ENCODE results near the gene HOXA1.
A peak's percentile ranks its signal among the peaks of the same experiment; 100 is the strongest.

Gene HOXA1

GRCh38 chr7:27073076-27073475 is 22.7 kb downstream of the HOXA1 start:
- Mint-ChIP-seq H3K4me1 (peaks cover 12% of the 10 kb centered on the region), H3K36me3 (ENCODE audit: low read depth) (no peaks in the 10 kb centered on the region), H3K27me3 (ENCODE audit: low read depth) (no peaks in the 10 kb centered on the region), H3K27ac (no peak overlapping the region), H3K9me3 (peaks cover 6% of the 10 kb centered on the region), H3K4me3 (no peak overlapping the region)
- no peak for TF ChIP-seq CTCF (IDR thresholded peaks at IDR 0.05; ENCODE audit: unreplicated experiment in 3 of 3)

- Mint-ChIP-seq H3K4me1 (peaks cover 12% of the 10 kb centered on the region), H3K36me3 (ENCODE audit: low read depth) (no peaks in the 10 kb centered on the region), H3K27me3 (ENCODE audit: low read depth) (no peaks in the 10 kb centered on the region), H3K9me3 (peaks cover 6% of the 10 kb centered on the region), H3K27ac (no peak overlapping the region), H3K4me3 (no peak overlapping the region)
- TF ChIP-seq CTCF (IDR thresholded peaks at IDR 0.05; ENCODE audit: unreplicated experiment in 3 of 3) = no peak
Observed at GRCh38 chr7:27071622-27072390, 24.0 kb downstream of the HOXA1 start.

- H3K9me3 Mint-ChIP-seq = no peaks in the 10 kb centered on the region
- no peaks in the 10 kb centered on the region for H3K36me3 Mint-ChIP-seq (ENCODE audit: low read depth)
- no peaks in the 10 kb centered on the region for H3K27me3 Mint-ChIP-seq (ENCODE audit: low read depth)
- TF ChIP-seq CTCF (IDR thresholded peaks at IDR 0.05; ENCODE audit: unreplicated experiment in 3 of 3) = no peak
- H3K4me1 Mint-ChIP-seq = peaks cover 19% of the 10 kb centered on the region
- no peak overlapping the region for H3K4me3 Mint-ChIP-seq
- H3K27ac Mint-ChIP-seq = no peak overlapping the region
Observed at GRCh38 chr7:27068259-27068658, 27.5 kb downstream of the HOXA1 start.

GRCh38 chr7:27066148-27066547 is 29.7 kb downstream of the HOXA1 start:
- no peaks in the 10 kb centered on the region for H3K9me3 Mint-ChIP-seq
- H3K27ac Mint-ChIP-seq = peak overlapping the region in 1 of 3 experiments; percentile 64
- no peak overlapping the region for H3K4me3 Mint-ChIP-seq
- peaks cover 11% of the 10 kb centered on the region for H3K4me1 Mint-ChIP-seq
- no peaks in the 10 kb centered on the region for H3K36me3 Mint-ChIP-seq (ENCODE audit: low read depth)
- H3K27me3 Mint-ChIP-seq (ENCODE audit: low read depth) = no peaks in the 10 kb centered on the region
- TF ChIP-seq CTCF (IDR thresholded peaks at IDR 0.05; ENCODE audit: unreplicated experiment in 3 of 3) = no peak

GRCh38 chr7:27065709-27066108 is 30.1 kb downstream of the HOXA1 start:
- Mint-ChIP-seq H3K9me3 (no peaks in the 10 kb centered on the region), H3K4me1 (peaks cover 11% of the 10 kb centered on the region), H3K36me3 (ENCODE audit: low read depth) (no peaks in the 10 kb centered on the region), H3K27ac (peak overlapping the region in 1 of 3 experiments; percentile 64), H3K4me3 (no peak overlapping the region), H3K27me3 (ENCODE audit: low read depth) (no peaks in the 10 kb centered on the region)
- no peak for TF ChIP-seq CTCF (IDR thresholded peaks at IDR 0.05; ENCODE audit: unreplicated experiment in 3 of 3)

GRCh38 chr7:27064661-27065060 is 31.1 kb downstream of the HOXA1 start:
- Mint-ChIP-seq H3K4me3 (no peak overlapping the region), H3K9me3 (peaks cover 2% of the 10 kb centered on the region), H3K27me3 (ENCODE audit: low read depth) (no peaks in the 10 kb centered on the region), H3K4me1 (peaks cover 11% of the 10 kb centered on the region), H3K27ac (peak overlapping the region; percentile 85 to 89 (median 87)), H3K36me3 (ENCODE audit: low read depth) (no peaks in the 10 kb centered on the region)
- no peak for TF ChIP-seq CTCF (IDR thresholded peaks at IDR 0.05; ENCODE audit: unreplicated experiment in 3 of 3)

All from nephron (organoid).